PC-3 (cell line): ENCODE results near the gene GABARAP. TPM values are rescaled to one million over a fixed set of nuclear protein-coding genes. Genes with fewer than 3 reads are reported as not detected.

Experiments
- ATAC-seq: fragments of 200-7000 bp; cut with Tn5 transposase; 2 replicates; pipeline ENCODE4 v1.9.1; 2020; ENCODE audit warnings: mild to moderate bottlenecking, moderate library complexity
- BruUV-seq: library from RNA; stranded (reverse); fragments of 400-500 nt; replicated peaks from 2 replicates; lab custom pipeline; 2021; lab: Mats Ljungman, UMichigan
- CTCF ChIA-PET: fragments of 300-600 bp; sonication (Branson Sonifier 250); formaldehyde crosslinking; loops from one replicate; lab custom pipeline; 2022; ENCODE audit warnings: antibody characterized with exemption; lab: Charles Lee
- POLR2A ChIA-PET: fragments of 300-600 bp; sonication (Branson Sonifier 250); formaldehyde crosslinking; loops from one replicate; lab custom pipeline; 2022; ENCODE audit warnings: antibody characterized with exemption; ENCODE audit not compliant: unreplicated experiment; lab: Charles Lee
- DNase-seq: peaks from one replicate; pipeline ENCODE4 v3.0.0-alpha.2; 2015
- H2AFZ ChIP-seq: fragments of 300-600 bp; sonication (generic); 2 replicates; pipeline ENCODE4 v1.6.0; 2016; ENCODE audit warnings: antibody characterized with exemption, low read length
- H3F3A ChIP-seq: fragments of 300-600 bp; sonication (generic); one replicate; pipeline ENCODE4 v1.6.0; 2017; ENCODE audit warnings: antibody characterized with exemption, low read length, control low read depth, mild to moderate bottlenecking; ENCODE audit not compliant: unreplicated experiment
- H3K27ac ChIP-seq: fragments of 300-600 bp; sonication (generic); 2 replicates; pipeline ENCODE4 v1.5.1; 2016; ENCODE audit warnings: mild to moderate bottlenecking, low read length
- H3K27me3 ChIP-seq: fragments of 300-600 bp; sonication (generic); 2 replicates; pipeline ENCODE4 v1.6.1; 2016; ENCODE audit warnings: low read length, mixed read lengths
- H3K36me3 ChIP-seq: fragments of 300-600 bp; sonication (generic); 2 replicates; pipeline ENCODE4 v1.6.1; 2016; ENCODE audit warnings: low read depth, mixed run types, low read length, mixed read lengths
- H3K4me1 ChIP-seq: fragments of 300-600 bp; sonication (generic); 2 replicates; pipeline ENCODE4 v1.5.1; 2016; ENCODE audit warnings: low read length; ENCODE audit not compliant: insufficient read depth
- H3K4me2 ChIP-seq: fragments of 300-600 bp; sonication (generic); 2 replicates; pipeline ENCODE4 v1.6.0; 2016; ENCODE audit warnings: low read length
- H3K4me3 ChIP-seq: fragments of 300-600 bp; sonication (generic); 2 replicates; pipeline ENCODE4 v1.5.1; 2016; ENCODE audit warnings: mild to moderate bottlenecking, low read length, mixed read lengths
- H3K79me2 ChIP-seq: fragments of 300-600 bp; sonication (generic); 2 replicates; pipeline ENCODE4 v1.6.1; 2017; ENCODE audit warnings: low read length, mixed read lengths
- H3K9ac ChIP-seq: fragments of 300-600 bp; sonication (generic); 2 replicates; pipeline ENCODE4 v1.6.0; 2016; ENCODE audit warnings: mild to moderate bottlenecking, low read length
- H3K9me2 ChIP-seq: fragments of 300-600 bp; sonication (generic); replicated peaks from 2 replicates; pipeline ENCODE4 v1.6.1; 2016; ENCODE audit warnings: mixed run types, low read length, mixed read lengths
- H3K9me3 ChIP-seq: fragments of 300-600 bp; sonication (generic); 2 replicates; pipeline ENCODE4 v1.6.1; 2016; ENCODE audit warnings: low read length, mixed read lengths
- H4K20me1 ChIP-seq: fragments of 300-600 bp; sonication (generic); 2 replicates; pipeline ENCODE4 v1.6.1; 2016; ENCODE audit warnings: low read length, mixed read lengths
- EZH2 ChIP-seq: fragments of 300-600 bp; sonication (generic); IDR thresholded peaks from one replicate; pipeline ENCODE4 v1.6.1; 2017; ENCODE audit warnings: antibody characterized with exemption, mild to moderate bottlenecking, low read length; ENCODE audit not compliant: unreplicated experiment
- EZH2phosphoT487 ChIP-seq: fragments of 300-600 bp; sonication (generic); IDR thresholded peaks from 2 replicates; pipeline ENCODE4 v1.6.1; 2018; ENCODE audit warnings: mild to moderate bottlenecking, antibody characterized with exemption, low read length, borderline replicate concordance
- intact Hi-C: fragments of 100-400 bp; cut with micrococcal nuclease; formaldehyde crosslinking; loops from 2 replicates; pipeline ENCODE4 v1.9.0; 2023
- total RNA-seq: library from RNA; depleted of rRNA; stranded (reverse); fragments of >200 nt; gene quantifications from 2 replicates; pipeline ENCODE4 v1.2.3, GENCODE V29; 2014
- TF ChIP-seq, protein P1 (sequence below): fragments of 300-600 bp; sonication (generic); conservative IDR thresholded peaks from 2 replicates; pipeline ENCODE4 v1.5.1; 2017; ENCODE audit warnings: antibody characterized with exemption, low read depth, mild to moderate bottlenecking, low read length

The GABARAP gene
- total RNA-seq, 1 experiment from 2014 or later: 103 TPM

DNA sequence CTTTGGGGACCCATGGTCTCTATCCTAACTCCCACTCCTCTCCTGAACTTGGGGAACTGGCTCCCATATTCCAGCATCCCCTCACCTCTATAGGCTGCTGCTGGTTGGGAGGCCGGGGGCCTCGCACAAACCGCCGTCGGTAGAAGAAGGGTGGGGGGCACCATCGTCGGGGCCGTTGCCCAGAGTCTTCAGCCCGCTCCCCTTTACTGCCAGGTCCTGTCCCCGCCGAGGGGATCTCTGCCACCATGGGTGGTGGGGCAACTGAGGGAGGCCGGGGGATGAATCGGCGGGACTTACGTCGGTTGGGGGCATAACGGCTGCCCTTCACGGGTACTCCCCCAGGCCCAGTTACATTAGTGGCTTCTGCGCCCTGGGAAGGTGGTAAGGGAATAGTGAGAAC, 47.9 kb upstream of the GABARAP start:
- no TSS peak for BruUV-seq
- no peaks in the 10 kb centered on the region for H3K79me2 ChIP-seq
- H3K27me3 ChIP-seq: no peaks in the 10 kb centered on the region
- no peaks in the 10 kb centered on the region for H3K9me3 ChIP-seq
- ATAC-seq: no peak
- H4K20me1 ChIP-seq: no peaks in the 10 kb centered on the region
- H3K36me3 ChIP-seq: no peaks in the 10 kb centered on the region
- no peak overlapping the region for H2AFZ ChIP-seq
- intact Hi-C loops: no loop called here
- H3K27ac ChIP-seq: no peak overlapping the region
- no peak overlapping the region for H3K9ac ChIP-seq
- no peaks in the 10 kb centered on the region for H3F3A ChIP-seq
- POLR2A ChIA-PET: interaction anchor here (0.5 kb wide), 1 partner anchor 69 kb away, joined by 3 read pairs; no protein-coding TSS in a partner anchor
- CTCF ChIA-PET: no interaction called here
- H3K9me2 ChIP-seq: no peaks in the 10 kb centered on the region
- H3K4me2 ChIP-seq: no peak overlapping the region
- no peak overlapping the region for H3K4me3 ChIP-seq
- H3K4me1 ChIP-seq: peaks cover 3% of the 10 kb centered on the region; the same call in 1 of the 2 replicates
- DNase-seq: no peak
- TF ChIP-seq EZH2: no peak
- TF ChIP-seq, protein P1, sequence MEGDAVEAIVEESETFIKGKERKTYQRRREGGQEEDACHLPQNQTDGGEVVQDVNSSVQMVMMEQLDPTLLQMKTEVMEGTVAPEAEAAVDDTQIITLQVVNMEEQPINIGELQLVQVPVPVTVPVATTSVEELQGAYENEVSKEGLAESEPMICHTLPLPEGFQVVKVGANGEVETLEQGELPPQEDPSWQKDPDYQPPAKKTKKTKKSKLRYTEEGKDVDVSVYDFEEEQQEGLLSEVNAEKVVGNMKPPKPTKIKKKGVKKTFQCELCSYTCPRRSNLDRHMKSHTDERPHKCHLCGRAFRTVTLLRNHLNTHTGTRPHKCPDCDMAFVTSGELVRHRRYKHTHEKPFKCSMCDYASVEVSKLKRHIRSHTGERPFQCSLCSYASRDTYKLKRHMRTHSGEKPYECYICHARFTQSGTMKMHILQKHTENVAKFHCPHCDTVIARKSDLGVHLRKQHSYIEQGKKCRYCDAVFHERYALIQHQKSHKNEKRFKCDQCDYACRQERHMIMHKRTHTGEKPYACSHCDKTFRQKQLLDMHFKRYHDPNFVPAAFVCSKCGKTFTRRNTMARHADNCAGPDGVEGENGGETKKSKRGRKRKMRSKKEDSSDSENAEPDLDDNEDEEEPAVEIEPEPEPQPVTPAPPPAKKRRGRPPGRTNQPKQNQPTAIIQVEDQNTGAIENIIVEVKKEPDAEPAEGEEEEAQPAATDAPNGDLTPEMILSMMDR: no peak
- no peak for TF ChIP-seq EZH2phosphoT487

GRCh38 chr17:7289256-7290032, 47.2 kb upstream of the GABARAP start:
- Histone ChIP-seq H3K27ac (no peak overlapping the region), H2AFZ (no peak overlapping the region), H3K27me3 (no peaks in the 10 kb centered on the region), H3K9me3 (no peaks in the 10 kb centered on the region), H3K9ac (no peak overlapping the region), H3K4me2 (no peak overlapping the region), H3K4me3 (no peak overlapping the region), H3F3A (no peaks in the 10 kb centered on the region), H3K4me1 (no peaks in the 10 kb centered on the region), H3K9me2 (no peaks in the 10 kb centered on the region), H4K20me1 (no peaks in the 10 kb centered on the region), H3K79me2 (no peaks in the 10 kb centered on the region), H3K36me3 (no peaks in the 10 kb centered on the region)
- ChIA-PET CTCF (no interaction called here), POLR2A (interaction anchor here (0.5 kb wide), 1 partner anchor 68 kb away, joined by 3 read pairs; no protein-coding TSS in a partner anchor)
- DNase-seq (no peak), ATAC-seq (no peak)
- intact Hi-C loops: no loop called here
- no TSS peak for BruUV-seq
- no peak for TF ChIP-seq EZH2

DNA sequence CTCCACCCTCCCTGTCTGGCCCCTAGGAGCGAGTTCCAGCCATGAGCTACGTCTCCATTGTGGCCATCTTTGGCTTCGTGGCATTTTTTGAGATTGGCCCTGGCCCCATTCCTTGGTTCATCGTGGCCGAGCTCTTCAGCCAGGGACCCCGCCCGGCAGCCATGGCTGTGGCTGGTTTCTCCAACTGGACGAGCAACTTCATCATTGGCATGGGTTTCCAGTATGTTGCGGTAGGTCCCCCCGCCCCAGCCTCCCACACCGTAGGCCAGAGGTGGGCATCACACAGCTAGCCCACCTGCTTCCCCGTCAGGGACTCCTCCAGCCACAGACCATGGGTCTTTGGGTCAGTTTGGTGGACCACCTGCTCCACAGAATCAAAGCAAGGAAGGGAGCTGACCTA, 43.4 kb upstream of the GABARAP start:
- intact Hi-C loops: no loop called here
- ATAC-seq (no peak), DNase-seq (no peak)
- H3K4me1 ChIP-seq: peaks cover 5% of the 10 kb centered on the region
- H3K9me2 ChIP-seq: no peaks in the 10 kb centered on the region
- H4K20me1 ChIP-seq: no peaks in the 10 kb centered on the region
- no peaks in the 10 kb centered on the region for H3K36me3 ChIP-seq
- H3F3A ChIP-seq: no peaks in the 10 kb centered on the region
- CTCF ChIA-PET: interaction anchor here (0.8 kb wide), 1 partner anchor 11 kb away, joined by 4 read pairs; no protein-coding TSS in a partner anchor
- no TSS peak for BruUV-seq
- H3K4me2 ChIP-seq: no peak overlapping the region
- no peaks in the 10 kb centered on the region for H3K79me2 ChIP-seq
- H3K27me3 ChIP-seq: no peaks in the 10 kb centered on the region
- H3K9me3 ChIP-seq: no peaks in the 10 kb centered on the region
- no peak overlapping the region for H3K27ac ChIP-seq
- H2AFZ ChIP-seq: no peak overlapping the region
- no peak for TF ChIP-seq EZH2phosphoT487
- TF ChIP-seq EZH2: no peak
- TF ChIP-seq, protein P1: no peak
- no peak overlapping the region for H3K4me3 ChIP-seq
- POLR2A ChIA-PET: interaction anchor here (0.6 kb wide), 1 partner anchor 11 kb away, joined by 3 read pairs; no protein-coding TSS in a partner anchor
- H3K9ac ChIP-seq: no peak overlapping the region
